OCI-LY3 (cell line): Measurements from ENCODE around the gene RNF222.

Experiments used
- H2AFZ ChIP-seq: fragments of 200-600, 300-600 bp; shearing (Covaris generic); 2 replicates; pipeline ENCODE4 v1.6.0; 2014; ENCODE audit warnings: antibody characterized with exemption, low read depth, low read length
- H3K27ac ChIP-seq: fragments of 200-600, 300-600 bp; sonication (generic); 2 replicates; pipeline ENCODE4 v1.5.1; 2014; ENCODE audit warnings: mild to moderate bottlenecking, low read length, moderate library complexity, mixed read lengths
- H3K27me3 ChIP-seq: fragments of 200-600, 300-600 bp; sonication (generic); 2 replicates; pipeline ENCODE4 v1.6.1; 2014; ENCODE audit warnings: low read depth, low read length, mixed read lengths
- H3K36me3 ChIP-seq: fragments of 200-600, 300-600 bp; sonication (generic); replicated peaks from 2 replicates; pipeline ENCODE3; 2014; ENCODE audit warnings: low read depth, low read length, mixed read lengths
- H3K4me1 ChIP-seq: fragments of 300-600, 200-600 bp; sonication (generic); 2 replicates; pipeline ENCODE4 v1.6.1; 2014; ENCODE audit warnings: low read length, mixed read lengths
- H3K4me2 ChIP-seq: fragments of 200-600, 300-600 bp; sonication (generic); 2 replicates; pipeline ENCODE4 v1.6.1; 2014; ENCODE audit warnings: low read length, mixed read lengths
- H3K4me3 ChIP-seq: fragments of 300-600, 200-600 bp; sonication (generic); 2 replicates; pipeline ENCODE4 v1.5.1; 2014; ENCODE audit warnings: antibody characterized with exemption, mild to moderate bottlenecking, low read length, moderate library complexity
- H3K79me2 ChIP-seq: fragments of 300-600, 200-600 bp; shearing (Covaris generic); 2 replicates; pipeline ENCODE4 v1.6.1; 2014; ENCODE audit warnings: mild to moderate bottlenecking, low read length, mixed read lengths
- H3K9ac ChIP-seq: fragments of 300-600, 200-600 bp; shearing (Covaris generic); 2 replicates; pipeline ENCODE4 v1.6.0; 2014; ENCODE audit warnings: mild to moderate bottlenecking, low read length, moderate library complexity
- H3K9me3 ChIP-seq: fragments of 200-600, 300-600 bp; shearing (Covaris generic); 2 replicates; pipeline ENCODE4 v1.6.1; 2014; ENCODE audit warnings: low read length, mixed read lengths; ENCODE audit not compliant: insufficient read depth
- H4K20me1 ChIP-seq: fragments of 200-600, 300-600 bp; sonication (generic); 2 replicates; pipeline ENCODE4 v1.6.1; 2016; ENCODE audit warnings: low read length, mixed read lengths; ENCODE audit not compliant: insufficient read depth
- EZH2phosphoT487 ChIP-seq: fragments of 200-600 bp; shearing (Covaris generic); IDR thresholded peaks from 2 replicates; pipeline ENCODE4 v1.6.1; 2018; ENCODE audit warnings: antibody characterized with exemption, mixed run types, low read depth
- TF ChIP-seq, protein P1 (sequence below): fragments of 200-600, 300-600 bp; sonication (generic); IDR thresholded peaks from 2 replicates; pipeline ENCODE4 v1.5.1; 2014; ENCODE audit warnings: antibody characterized with exemption, low read length, low read depth

The RNF222 gene

DNA sequence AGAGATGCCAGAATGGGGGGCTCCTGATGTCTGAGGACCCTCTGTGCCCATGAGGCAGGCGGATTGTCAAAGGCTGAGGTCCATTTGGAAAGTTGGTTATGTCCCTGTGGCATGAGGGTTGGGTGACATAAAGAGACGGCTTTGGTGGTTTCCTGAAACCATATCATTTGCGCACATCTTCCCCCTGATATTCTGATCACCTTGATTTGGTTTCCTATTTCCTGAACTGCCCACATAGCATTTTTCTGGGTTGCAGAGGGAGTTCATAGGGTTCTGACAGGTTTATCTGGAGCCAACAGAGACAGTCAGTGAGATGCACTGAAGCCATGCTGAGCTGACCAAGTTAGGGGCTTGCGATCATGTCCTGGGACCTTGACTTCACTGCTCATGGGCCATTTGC is 15.7 kb upstream of the RNF222 start:
- peaks cover 5% of the 10 kb centered on the region for H3K4me1 ChIP-seq
- no peaks in the 10 kb centered on the region for H3K36me3 ChIP-seq
- no peak overlapping the region for H2AFZ ChIP-seq
- H3K4me2 ChIP-seq: no peak overlapping the region
- H4K20me1 ChIP-seq: no peaks in the 10 kb centered on the region
- no peak overlapping the region for H3K27ac ChIP-seq
- no peak overlapping the region for H3K4me3 ChIP-seq
- H3K9ac ChIP-seq: no peak overlapping the region
- H3K27me3 ChIP-seq: no peaks in the 10 kb centered on the region
- no peaks in the 10 kb centered on the region for H3K79me2 ChIP-seq
- H3K9me3 ChIP-seq: no peaks in the 10 kb centered on the region
- TF ChIP-seq, protein P1, sequence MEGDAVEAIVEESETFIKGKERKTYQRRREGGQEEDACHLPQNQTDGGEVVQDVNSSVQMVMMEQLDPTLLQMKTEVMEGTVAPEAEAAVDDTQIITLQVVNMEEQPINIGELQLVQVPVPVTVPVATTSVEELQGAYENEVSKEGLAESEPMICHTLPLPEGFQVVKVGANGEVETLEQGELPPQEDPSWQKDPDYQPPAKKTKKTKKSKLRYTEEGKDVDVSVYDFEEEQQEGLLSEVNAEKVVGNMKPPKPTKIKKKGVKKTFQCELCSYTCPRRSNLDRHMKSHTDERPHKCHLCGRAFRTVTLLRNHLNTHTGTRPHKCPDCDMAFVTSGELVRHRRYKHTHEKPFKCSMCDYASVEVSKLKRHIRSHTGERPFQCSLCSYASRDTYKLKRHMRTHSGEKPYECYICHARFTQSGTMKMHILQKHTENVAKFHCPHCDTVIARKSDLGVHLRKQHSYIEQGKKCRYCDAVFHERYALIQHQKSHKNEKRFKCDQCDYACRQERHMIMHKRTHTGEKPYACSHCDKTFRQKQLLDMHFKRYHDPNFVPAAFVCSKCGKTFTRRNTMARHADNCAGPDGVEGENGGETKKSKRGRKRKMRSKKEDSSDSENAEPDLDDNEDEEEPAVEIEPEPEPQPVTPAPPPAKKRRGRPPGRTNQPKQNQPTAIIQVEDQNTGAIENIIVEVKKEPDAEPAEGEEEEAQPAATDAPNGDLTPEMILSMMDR: no peak
- no peak for TF ChIP-seq EZH2phosphoT487

DNA sequence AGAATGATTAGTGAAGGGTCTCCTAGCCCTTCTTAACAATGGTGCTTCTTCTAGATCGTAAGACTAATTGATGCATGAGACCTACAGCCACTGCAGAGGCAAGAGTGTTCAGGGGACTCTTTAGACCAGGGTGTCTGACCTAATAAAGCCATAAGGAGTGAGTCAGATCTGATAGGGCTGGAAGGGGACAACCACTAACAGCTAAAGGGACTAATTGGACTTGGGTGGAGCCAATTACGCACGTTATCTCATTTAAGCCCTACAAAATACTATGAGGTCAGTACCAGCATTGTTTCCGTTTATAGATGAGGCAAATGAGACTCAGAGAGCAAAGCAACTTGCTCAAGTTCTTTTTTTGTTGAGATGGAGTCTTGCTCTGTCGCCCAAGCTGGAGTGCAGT is 14.5 kb upstream of the RNF222 start:
- H3K4me3 ChIP-seq: no peak overlapping the region
- no peaks in the 10 kb centered on the region for H3K79me2 ChIP-seq
- TF ChIP-seq EZH2phosphoT487: no peak
- TF ChIP-seq, protein P1: no peak
- H3K4me2 ChIP-seq: no peak overlapping the region
- no peaks in the 10 kb centered on the region for H3K36me3 ChIP-seq
- H3K4me1 ChIP-seq: peaks cover 5% of the 10 kb centered on the region
- H4K20me1 ChIP-seq: no peaks in the 10 kb centered on the region
- no peaks in the 10 kb centered on the region for H3K9me3 ChIP-seq
- no peak overlapping the region for H3K27ac ChIP-seq
- H3K9ac ChIP-seq: no peak overlapping the region
- H2AFZ ChIP-seq: no peak overlapping the region
- H3K27me3 ChIP-seq: no peaks in the 10 kb centered on the region

DNA sequence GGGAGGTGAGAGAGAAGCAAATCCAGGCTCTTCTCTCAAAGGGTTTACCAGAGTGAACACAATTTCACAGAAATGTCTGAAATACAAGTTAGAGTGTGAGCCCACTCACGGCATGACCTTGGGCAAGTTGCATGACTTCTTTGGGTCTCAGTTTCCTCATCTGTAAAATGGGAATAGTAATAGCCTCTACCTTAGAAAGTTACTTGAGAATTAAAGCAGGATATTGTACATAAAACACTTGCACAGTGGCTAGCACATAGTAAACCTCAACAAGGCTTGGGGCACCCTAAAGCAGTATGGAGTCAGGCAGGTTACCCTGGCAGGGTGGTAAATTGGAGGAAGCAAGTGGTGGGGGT is 13.2 kb upstream of the RNF222 start:
- Histone ChIP-seq H3K27ac (no peak overlapping the region), H3K27me3 (no peaks in the 10 kb centered on the region), H3K36me3 (no peaks in the 10 kb centered on the region), H3K9ac (no peak overlapping the region), H3K79me2 (no peaks in the 10 kb centered on the region), H3K4me1 (peaks cover 5% of the 10 kb centered on the region), H3K4me2 (peak overlapping the region; percentile 88), H2AFZ (peak overlapping the region; percentile 91; the same call in 1 of the 2 replicates), H3K9me3 (no peaks in the 10 kb centered on the region), H4K20me1 (no peaks in the 10 kb centered on the region), H3K4me3 (peak overlapping the region; percentile 73)
- no peak for TF ChIP-seq EZH2phosphoT487
- TF ChIP-seq, protein P1: no peak

DNA sequence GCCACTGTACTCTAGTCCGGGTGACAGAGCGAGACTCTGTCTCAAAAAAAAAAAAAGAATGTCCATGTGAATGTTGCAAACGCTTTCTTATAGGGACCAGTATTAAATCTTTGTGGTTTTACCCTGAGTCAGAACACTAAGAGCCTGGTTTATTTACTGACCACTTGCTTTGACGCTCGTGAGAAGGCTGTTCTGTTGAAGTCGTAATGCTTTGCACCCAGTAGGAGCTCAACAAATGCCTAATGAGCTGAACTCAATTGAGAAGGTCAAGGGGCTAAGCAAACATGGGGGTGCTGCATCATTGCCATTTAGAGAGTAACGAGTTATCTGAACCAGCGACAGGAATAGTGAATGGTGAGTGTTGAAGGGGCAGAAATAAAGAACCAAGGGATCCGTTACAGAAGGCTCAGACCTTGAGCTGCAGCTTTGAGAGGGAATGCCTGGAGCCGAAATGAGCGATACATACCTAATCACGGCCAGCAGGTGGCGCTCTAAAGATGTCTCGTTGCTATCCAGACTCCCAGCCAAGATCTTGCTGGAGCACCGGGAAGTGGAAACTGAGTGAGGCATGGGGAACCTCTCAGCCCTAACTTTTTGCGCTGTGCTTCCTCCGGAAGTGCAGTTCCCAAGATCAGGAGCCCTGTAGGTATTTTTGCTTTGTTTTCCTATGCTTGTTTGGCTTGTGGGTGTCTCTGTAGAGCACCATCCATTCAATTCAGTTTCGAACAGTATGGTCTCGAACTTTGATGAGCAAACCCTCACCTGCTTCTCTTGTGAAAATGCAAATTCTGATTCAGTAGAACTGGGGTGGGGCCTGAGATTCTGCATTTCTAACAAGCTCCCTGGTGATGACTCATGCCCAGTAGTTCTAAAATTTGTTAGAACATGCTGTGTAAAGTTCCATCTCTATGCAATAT is 12.6 kb upstream of the RNF222 start:
- no peaks in the 10 kb centered on the region for H3K36me3 ChIP-seq
- peak overlapping the region; percentile 88 for H3K4me2 ChIP-seq
- H3K27ac ChIP-seq: no peak overlapping the region
- peak overlapping the region; percentile 73 for H3K4me3 ChIP-seq
- no peaks in the 10 kb centered on the region for H3K79me2 ChIP-seq
- TF ChIP-seq EZH2phosphoT487: no peak
- TF ChIP-seq, protein P1: peak; percentile 80
- H3K27me3 ChIP-seq: no peaks in the 10 kb centered on the region
- H3K9me3 ChIP-seq: no peaks in the 10 kb centered on the region
- H4K20me1 ChIP-seq: no peaks in the 10 kb centered on the region
- H3K9ac ChIP-seq: no peak overlapping the region
- peak overlapping the region; percentile 91 for H2AFZ ChIP-seq
- peaks cover 5% of the 10 kb centered on the region for H3K4me1 ChIP-seq
